ENCODE measurements around the gene KLHL21. TPM values are rescaled to one million over a fixed set of nuclear protein-coding genes. Genes with fewer than 3 reads are reported as not detected.

The KLHL21 gene
- total and polyA plus RNA-seq, 2 of the 4 experiments (the other 2 are of a cell fraction), result 12.0 to 36.7 TPM

DNA sequence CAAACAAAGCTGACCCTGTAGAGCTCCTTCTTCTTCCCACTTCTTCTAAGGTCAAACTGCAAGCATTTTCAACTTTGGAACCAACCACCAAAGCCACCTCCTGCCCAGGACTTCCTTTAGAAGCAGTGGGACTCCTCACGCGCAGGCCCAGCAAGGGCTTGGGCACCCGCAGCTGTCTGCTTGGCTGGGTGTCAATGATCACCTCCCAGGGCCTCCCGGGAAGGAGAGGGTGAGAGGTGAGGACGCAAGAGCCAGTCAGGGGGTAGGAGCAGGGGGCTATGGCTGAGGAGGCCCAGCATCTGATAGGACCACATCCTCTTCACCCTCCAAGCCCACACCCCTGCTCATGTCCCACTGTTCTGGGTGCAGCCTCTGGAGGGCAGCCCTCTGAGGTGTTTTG lies 10.2 kb downstream of the KLHL21 start:
- H2BK5ac ChIP-seq (ENCODE audit: low read depth, low read length, poor library complexity, severe bottlenecking), result no peak overlapping the region
- TF ChIP-seq MAZ (IDR thresholded peaks at IDR 0.05; ENCODE audit: borderline replicate concordance, low read depth, low read length) (no peak), RAD21 (IDR thresholded peaks at IDR 0.05; ENCODE audit: low read length) (no peak), RCOR1 (IDR thresholded peaks at IDR 0.05; ENCODE audit: insufficient replicate concordance, low read length) (no peak), MAFK (IDR thresholded peaks at IDR 0.05; ENCODE audit: low read depth, low read length) (no peak), NFE2L2 (IDR thresholded peaks at IDR 0.05; ENCODE audit: low read depth, low read length) (no peak), MXI1 (IDR thresholded peaks at IDR 0.05; ENCODE audit: borderline replicate concordance, low read depth, low read length) (no peak), CEBPB (IDR thresholded peaks at IDR 0.05; ENCODE audit: low read depth, low read length) (no peak), RFX5 (IDR thresholded peaks at IDR 0.05; ENCODE audit: low read depth, low read length) (no peak), POLR2A (IDR thresholded peaks at IDR 0.05; ENCODE audit: low read depth, low read length) (no peak), CHD1 (IDR thresholded peaks at IDR 0.05; ENCODE audit: low read depth, low read length) (no peak), FOS (IDR thresholded peaks at IDR 0.05; ENCODE audit: low read depth, low read length) (no peak), SMC3 (IDR thresholded peaks at IDR 0.05; ENCODE audit: low read depth, low read length) (no peak), BHLHE40 (IDR thresholded peaks at IDR 0.05; ENCODE audit: low read depth, low read length) (no peak)
- TF ChIP-seq, protein P1, sequence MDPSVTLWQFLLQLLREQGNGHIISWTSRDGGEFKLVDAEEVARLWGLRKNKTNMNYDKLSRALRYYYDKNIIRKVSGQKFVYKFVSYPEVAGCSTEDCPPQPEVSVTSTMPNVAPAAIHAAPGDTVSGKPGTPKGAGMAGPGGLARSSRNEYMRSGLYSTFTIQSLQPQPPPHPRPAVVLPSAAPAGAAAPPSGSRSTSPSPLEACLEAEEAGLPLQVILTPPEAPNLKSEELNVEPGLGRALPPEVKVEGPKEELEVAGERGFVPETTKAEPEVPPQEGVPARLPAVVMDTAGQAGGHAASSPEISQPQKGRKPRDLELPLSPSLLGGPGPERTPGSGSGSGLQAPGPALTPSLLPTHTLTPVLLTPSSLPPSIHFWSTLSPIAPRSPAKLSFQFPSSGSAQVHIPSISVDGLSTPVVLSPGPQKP (IDR thresholded peaks at IDR 0.05; ENCODE audit: borderline replicate concordance, low read depth, low read length), result no peak
- TF ChIP-seq, protein P2, sequence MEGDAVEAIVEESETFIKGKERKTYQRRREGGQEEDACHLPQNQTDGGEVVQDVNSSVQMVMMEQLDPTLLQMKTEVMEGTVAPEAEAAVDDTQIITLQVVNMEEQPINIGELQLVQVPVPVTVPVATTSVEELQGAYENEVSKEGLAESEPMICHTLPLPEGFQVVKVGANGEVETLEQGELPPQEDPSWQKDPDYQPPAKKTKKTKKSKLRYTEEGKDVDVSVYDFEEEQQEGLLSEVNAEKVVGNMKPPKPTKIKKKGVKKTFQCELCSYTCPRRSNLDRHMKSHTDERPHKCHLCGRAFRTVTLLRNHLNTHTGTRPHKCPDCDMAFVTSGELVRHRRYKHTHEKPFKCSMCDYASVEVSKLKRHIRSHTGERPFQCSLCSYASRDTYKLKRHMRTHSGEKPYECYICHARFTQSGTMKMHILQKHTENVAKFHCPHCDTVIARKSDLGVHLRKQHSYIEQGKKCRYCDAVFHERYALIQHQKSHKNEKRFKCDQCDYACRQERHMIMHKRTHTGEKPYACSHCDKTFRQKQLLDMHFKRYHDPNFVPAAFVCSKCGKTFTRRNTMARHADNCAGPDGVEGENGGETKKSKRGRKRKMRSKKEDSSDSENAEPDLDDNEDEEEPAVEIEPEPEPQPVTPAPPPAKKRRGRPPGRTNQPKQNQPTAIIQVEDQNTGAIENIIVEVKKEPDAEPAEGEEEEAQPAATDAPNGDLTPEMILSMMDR (conservative IDR thresholded peaks at IDR 0.05; ENCODE audit: low read depth, low read length), result no peak
- TF ChIP-seq, protein P3, sequence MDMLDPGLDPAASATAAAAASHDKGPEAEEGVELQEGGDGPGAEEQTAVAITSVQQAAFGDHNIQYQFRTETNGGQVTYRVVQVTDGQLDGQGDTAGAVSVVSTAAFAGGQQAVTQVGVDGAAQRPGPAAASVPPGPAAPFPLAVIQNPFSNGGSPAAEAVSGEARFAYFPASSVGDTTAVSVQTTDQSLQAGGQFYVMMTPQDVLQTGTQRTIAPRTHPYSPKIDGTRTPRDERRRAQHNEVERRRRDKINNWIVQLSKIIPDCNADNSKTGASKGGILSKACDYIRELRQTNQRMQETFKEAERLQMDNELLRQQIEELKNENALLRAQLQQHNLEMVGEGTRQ (IDR thresholded peaks at IDR 0.05; ENCODE audit: low read depth, low read length), result no peak
- H3K14ac ChIP-seq (replicated peaks; ENCODE audit: low read depth, low read length), result no peak overlapping the region
- no peak overlapping the region for H2AK5ac ChIP-seq (ENCODE audit: low read depth, low read length)
- DNase-seq (no peak), ATAC-seq (ENCODE audit: low read depth) (no peak)
- no peak overlapping the region for H3K4ac ChIP-seq (ENCODE audit: low read depth, low read length)
- no peaks in the 10 kb centered on the region for H3K9me1 ChIP-seq (ENCODE audit: insufficient read depth, low read length)
- H4K20me1 ChIP-seq (ENCODE audit: insufficient read depth, low read length), result peaks cover 78% of the 10 kb centered on the region
- intact Hi-C loops (cut with micrococcal nuclease), result no loop called here
- no peak overlapping the region for H4K5ac ChIP-seq (ENCODE audit: low read depth, low read length)
- no peak overlapping the region for H2AK9ac ChIP-seq (replicated peaks; ENCODE audit: low read depth, low read length, poor library complexity)
- BruUV-seq (replicated peaks), result no TSS peak
- no peak overlapping the region for H3K56ac ChIP-seq (ENCODE audit: extremely low read depth, insufficient read depth, low read length)
- no peaks in the 10 kb centered on the region for H3K27me3 ChIP-seq (ENCODE audit: control insufficient read depth, insufficient read depth, low read length)
- H3K4me1 ChIP-seq (ENCODE audit: control insufficient read depth, insufficient read depth, low read length), result no peaks in the 10 kb centered on the region; the same call in 1 of the 2 replicates
- no peak overlapping the region for H2BK120ac ChIP-seq (ENCODE audit: low read depth, low read length)
- H3K4me2 ChIP-seq (ENCODE audit: low read depth, low read length), result no peak overlapping the region
- H4K8ac ChIP-seq (ENCODE audit: low read depth in 2 of 2, low read length in 2 of 2), result no peak overlapping the region
- no peak overlapping the region for H3K18ac ChIP-seq (ENCODE audit: low read depth, low read length)
- dilution Hi-C loops (cut with HindIII; ENCODE audit: low sequenced_read_pairs, unreplicated experiment), result no loop called here
- no peaks in the 10 kb centered on the region for H3K9me3 ChIP-seq (ENCODE audit: control insufficient read depth, insufficient read depth, low read length)
- H2BK20ac ChIP-seq (ENCODE audit: low read depth, low read length), result no peak overlapping the region
- in situ Hi-C loops (cut with MboI; ENCODE audit: low sequenced_read_pairs), result no loop called here
- H3K9ac ChIP-seq (ENCODE audit: low read depth, low read length), result no peak overlapping the region
- no peak overlapping the region for H3K23ac ChIP-seq (ENCODE audit: low read depth, low read length)
- no peak overlapping the region for H2BK15ac ChIP-seq (ENCODE audit: low read depth, low read length)
- CTCF ChIA-PET, result no interaction called here
- no CpG with 5 or more reads among the region's 5 CpGs for WGBS, 2 experiments (ENCODE audit: extremely low coverage in 2 of 2, insufficient read length in 1 of 2)
- H3K36me3 ChIP-seq (ENCODE audit: control insufficient read depth, insufficient read depth, low read length), result peaks cover 94% of the 10 kb centered on the region
- H3K27ac ChIP-seq (ENCODE audit: insufficient read depth, low read length), result no peak overlapping the region
- no peak overlapping the region for H3K4me3 ChIP-seq (ENCODE audit: insufficient read depth, low read depth, low read length)
- POLR2A ChIA-PET (ENCODE audit: unreplicated experiment), result no interaction called here
- no peak overlapping the region for H4K91ac ChIP-seq (ENCODE audit: insufficient read depth, low read depth, low read length)
- no peak overlapping the region for H2AFZ ChIP-seq (replicated peaks; ENCODE audit: low read length, poor library complexity)
- H3K79me1 ChIP-seq (ENCODE audit: low read depth in 1 of 2, low read length in 2 of 2), result peaks cover 8 to 79% of the 10 kb centered on the region in 2 experiments
